Fibroblast of skin of left quadriceps (primary cell): ENCODE measurements around the gene AP1G2.

ENCODE experiments used
- DNase-seq, 2 experiments: peaks; one replicate each; pipeline ENCODE4 v3.0.0-alpha.2; 2013; ENCODE audit warnings: low read depth in 2 of 2

Gene AP1G2

GRCh38 chr14:23518709-23519108 is 48.9 kb downstream of the AP1G2 start:
- no peak for DNase-seq

- no peak for DNase-seq
Measured at GRCh38 chr14:23517650-23518326, 49.8 kb downstream of the AP1G2 start.

- DNase-seq = no peak
Measured at GRCh38 chr14:23514644-23514957, 53.0 kb downstream of the AP1G2 start.

- no peak for DNase-seq
Measured at GRCh38 chr14:23513818-23514643, 53.6 kb downstream of the AP1G2 start.

- no peak for DNase-seq
Measured at GRCh38 chr14:23513005-23513817, 54.4 kb downstream of the AP1G2 start.

GRCh38 chr14:23512156-23512555 is 55.4 kb downstream of the AP1G2 start:
- no peak for DNase-seq
